Vagina (tissue), 2 donors: Measurements from ENCODE around the gene PRICKLE4.

ENCODE experiments used
- POLR2AphosphoS5 ChIP-seq, 2 donors: sonication (generic); formaldehyde crosslinking; IDR thresholded peaks; one replicate each; pipeline ENCODE4 v1.9.0; 2017; ENCODE audit warnings: antibody characterized with exemption in 2 of 2, mild to moderate bottlenecking in 2 of 2, low read depth in 1 of 2; ENCODE audit not compliant: insufficient read depth in 1 of 2
- TF ChIP-seq, protein P1 (sequence below), 3 experiments: fragments of 450-650 bp in 2 of 3; fragments of 200-600 bp in 1 of 3; sonication (generic) in 1 of 3; IDR thresholded peaks; one replicate each; pipeline ENCODE4 v1.5.1; 2017 to 2019; ENCODE audit warnings: antibody characterized with exemption in 3 of 3, mild to moderate bottlenecking in 2 of 3, moderate library complexity in 2 of 3

DNA sequence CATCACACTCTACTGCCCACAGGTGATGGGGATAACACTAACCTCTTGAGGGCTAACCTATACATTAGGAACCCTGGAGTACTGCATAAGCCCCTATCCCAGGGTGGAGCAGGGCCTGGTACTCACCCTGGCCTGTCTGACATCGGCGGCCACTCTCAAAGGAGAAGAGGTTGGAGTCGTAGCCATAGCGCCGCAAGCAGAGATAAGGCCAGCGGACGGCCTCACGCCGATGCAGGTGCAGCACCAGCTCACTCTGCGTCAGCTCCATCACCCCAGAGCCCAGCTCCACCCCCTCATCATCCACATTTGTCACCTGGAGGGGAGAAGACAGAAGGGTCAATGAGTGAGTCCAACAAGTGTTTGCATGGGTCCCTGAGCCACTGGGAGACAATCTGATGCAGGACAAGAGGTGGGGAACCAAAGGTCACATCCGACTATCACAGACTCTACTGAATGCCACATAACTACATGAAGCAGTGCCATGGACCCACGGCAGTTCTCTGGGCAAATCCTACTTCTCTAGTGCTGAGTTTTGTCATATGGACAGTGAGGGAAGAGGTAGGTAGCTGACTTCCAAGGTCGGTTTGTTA lies 5.2 kb upstream of the PRICKLE4 start:
- TF ChIP-seq, protein P1, sequence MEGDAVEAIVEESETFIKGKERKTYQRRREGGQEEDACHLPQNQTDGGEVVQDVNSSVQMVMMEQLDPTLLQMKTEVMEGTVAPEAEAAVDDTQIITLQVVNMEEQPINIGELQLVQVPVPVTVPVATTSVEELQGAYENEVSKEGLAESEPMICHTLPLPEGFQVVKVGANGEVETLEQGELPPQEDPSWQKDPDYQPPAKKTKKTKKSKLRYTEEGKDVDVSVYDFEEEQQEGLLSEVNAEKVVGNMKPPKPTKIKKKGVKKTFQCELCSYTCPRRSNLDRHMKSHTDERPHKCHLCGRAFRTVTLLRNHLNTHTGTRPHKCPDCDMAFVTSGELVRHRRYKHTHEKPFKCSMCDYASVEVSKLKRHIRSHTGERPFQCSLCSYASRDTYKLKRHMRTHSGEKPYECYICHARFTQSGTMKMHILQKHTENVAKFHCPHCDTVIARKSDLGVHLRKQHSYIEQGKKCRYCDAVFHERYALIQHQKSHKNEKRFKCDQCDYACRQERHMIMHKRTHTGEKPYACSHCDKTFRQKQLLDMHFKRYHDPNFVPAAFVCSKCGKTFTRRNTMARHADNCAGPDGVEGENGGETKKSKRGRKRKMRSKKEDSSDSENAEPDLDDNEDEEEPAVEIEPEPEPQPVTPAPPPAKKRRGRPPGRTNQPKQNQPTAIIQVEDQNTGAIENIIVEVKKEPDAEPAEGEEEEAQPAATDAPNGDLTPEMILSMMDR (IDR thresholded peaks at IDR 0.05) = no peak
- TF ChIP-seq POLR2AphosphoS5 (IDR thresholded peaks at IDR 0.05; ENCODE audit: insufficient read depth in 1 of 2, low read depth in 1 of 2) = no peak
